Hematopoietic multipotent progenitor cell (in vitro differentiated cells): ENCODE data around the gene TRNP1. TPM values are rescaled to one million over a fixed set of nuclear protein-coding genes. Genes with fewer than 3 reads are reported as not detected.
"Not testable (repeated sequence)": the region's sequence is repeated elsewhere in the genome, so short reads cannot be mapped to it uniquely, and the experiment has no call there.

ENCODE experiments used
- DNase-seq, 3 donors: peaks; one replicate each; pipeline ENCODE4 v3.0.0-alpha.2; 2011 to 2015; ENCODE audit warnings: low read depth in 2 of 3, low spot score in 2 of 3
- total RNA-seq: library from RNA; depleted of rRNA; stranded (reverse); fragments of >200 nt; gene quantifications from one replicate; pipeline ENCODE4 v1.2.3, GENCODE V29; 2012

Gene TRNP1
- total RNA-seq, 1 donor: under 0.01 TPM

- no peak for DNase-seq
Measured at GRCh38 chr1:26971590-26971989, 21.9 kb upstream of the TRNP1 start.

GRCh38 chr1:26972390-26972789 is 21.1 kb upstream of the TRNP1 start:
- DNase-seq: no peak

- DNase-seq: no peak
Measured at GRCh38 chr1:26972821-26973220, 20.7 kb upstream of the TRNP1 start.

- no peak for DNase-seq
Measured at GRCh38 chr1:26976621-26977510, 16.6 kb upstream of the TRNP1 start.

GRCh38 chr1:26978901-26979300 is 14.6 kb upstream of the TRNP1 start:
- no peak for DNase-seq

- DNase-seq: no peak
Measured at GRCh38 chr1:26981146-26981846, 12.2 kb upstream of the TRNP1 start.

GRCh38 chr1:26983863-26984262 is 9.6 kb upstream of the TRNP1 start:
- no peak for DNase-seq

GRCh38 chr1:26984291-26984690 is 9.2 kb upstream of the TRNP1 start:
- no peak for DNase-seq

GRCh38 chr1:26986658-26987057 is 6.8 kb upstream of the TRNP1 start:
- peak in 1 of 3 donors; percentile 42 for DNase-seq

GRCh38 chr1:26989403-26990109 is 3.9 kb upstream of the TRNP1 start:
- DNase-seq: not testable (repeated sequence)

GRCh38 chr1:26991310-26992116 is 2.0 kb upstream of the TRNP1 start:
- DNase-seq: peak in 2 of 3 donors; percentile 47 to 62

GRCh38 chr1:26994020-26994786 is 711 bp downstream of the TRNP1 start:
- no peak for DNase-seq

- no peak for DNase-seq
Measured at GRCh38 chr1:26994787-26995517, 1.5 kb downstream of the TRNP1 start.

GRCh38 chr1:26996024-26996423 is 2.5 kb downstream of the TRNP1 start:
- DNase-seq: no peak

- no peak for DNase-seq
Measured at GRCh38 chr1:26996665-26997064, 3.2 kb downstream of the TRNP1 start.

GRCh38 chr1:26998429-26999300 is 5.2 kb downstream of the TRNP1 start:
- DNase-seq: no peak

- DNase-seq: no peak
Measured at GRCh38 chr1:26999440-26999987, 6.0 kb downstream of the TRNP1 start.
